DOHH2 (cell line): ENCODE data around the gene RUNX2.
A peak's percentile ranks its signal among the peaks of the same experiment; 100 is the strongest.

Source experiments
- H3F3A ChIP-seq: fragments of 200-600 bp; sonication (generic), shearing (Covaris generic); 2 replicates; pipeline ENCODE4 v1.6.0; 2016; ENCODE audit warnings: antibody characterized with exemption, mild to moderate bottlenecking; ENCODE audit not compliant: control insufficient read depth, insufficient read depth
- H3K27ac ChIP-seq: fragments of 200-600 bp; sonication (generic); 2 replicates; pipeline ENCODE4 v1.5.1; 2014; ENCODE audit warnings: low read depth, mild to moderate bottlenecking, low read length, moderate library complexity
- H3K27me3 ChIP-seq: fragments of 200-600 bp; sonication (generic); 2 replicates; pipeline ENCODE4 v1.6.1; 2014; ENCODE audit warnings: mild to moderate bottlenecking, low read length, mixed read lengths; ENCODE audit not compliant: control insufficient read depth
- H3K36me3 ChIP-seq: fragments of 200-600 bp; sonication (generic); 2 replicates; pipeline ENCODE4 v1.6.1; 2014; ENCODE audit warnings: mild to moderate bottlenecking, low read length, moderate library complexity, mixed read lengths; ENCODE audit not compliant: control insufficient read depth
- H3K4me1 ChIP-seq: fragments of 200-600 bp; sonication (generic); 2 replicates; pipeline ENCODE4 v1.6.1; 2014; ENCODE audit warnings: mild to moderate bottlenecking, low read length, mixed read lengths; ENCODE audit not compliant: control insufficient read depth
- H3K4me2 ChIP-seq: fragments of 200-600 bp; sonication (generic); 2 replicates; pipeline ENCODE4 v1.6.0; 2014; ENCODE audit warnings: mild to moderate bottlenecking, low read length, moderate library complexity
- H3K4me3 ChIP-seq: fragments of 200-600 bp; sonication (generic); 2 replicates; pipeline ENCODE4 v1.5.1; 2014; ENCODE audit warnings: mild to moderate bottlenecking, low read length, mixed read lengths
- H3K79me2 ChIP-seq: fragments of 200-600 bp; sonication (generic); 2 replicates; pipeline ENCODE4 v1.6.1; 2014; ENCODE audit warnings: mild to moderate bottlenecking, low read length, mixed read lengths; ENCODE audit not compliant: control insufficient read depth
- H3K9me2 ChIP-seq: fragments of 200-600 bp; sonication (generic); replicated peaks from 2 replicates; pipeline ENCODE4 v1.6.1; 2014; ENCODE audit warnings: mild to moderate bottlenecking, low read length, mixed read lengths; ENCODE audit not compliant: control insufficient read depth
- H3K9me3 ChIP-seq: fragments of 200-600 bp; sonication (generic); 2 replicates; pipeline ENCODE4 v1.6.1; 2014; ENCODE audit warnings: antibody characterized with exemption, low read length, mixed read lengths; ENCODE audit not compliant: control insufficient read depth, insufficient read depth
- H4K20me1 ChIP-seq: fragments of 200-600 bp; sonication (generic); 2 replicates; pipeline ENCODE4 v1.6.0; 2014; ENCODE audit warnings: low read depth, mild to moderate bottlenecking, antibody characterized with exemption, low read length, moderate library complexity; ENCODE audit not compliant: control insufficient read depth, insufficient read depth
- CTCF ChIP-seq: fragments of 200-600 bp; sonication (generic); IDR thresholded peaks from one replicate; pipeline ENCODE4 v1.5.1; 2014; ENCODE audit warnings: antibody characterized with exemption, mild to moderate bottlenecking, low read depth, low read length; ENCODE audit not compliant: poor library complexity, severe bottlenecking
- EZH2phosphoT487 ChIP-seq: fragments of 200-600 bp; sonication (generic); IDR thresholded peaks from 2 replicates; pipeline ENCODE4 v1.6.1; 2017; ENCODE audit warnings: borderline replicate concordance, mild to moderate bottlenecking, antibody characterized with exemption, low read length, moderate library complexity, mixed read lengths

Gene RUNX2

GRCh38 chr6:45371924-45372573, 43.9 kb downstream of the RUNX2 start:
- Histone ChIP-seq H3K4me1 (peaks cover 16% of the 10 kb centered on the region), H3K9me3 (no peaks in the 10 kb centered on the region), H3K9me2 (no peaks in the 10 kb centered on the region), H3K4me3 (no peak overlapping the region), H3K4me2 (no peak overlapping the region), H3K27me3 (no peaks in the 10 kb centered on the region), H3K36me3 (no peaks in the 10 kb centered on the region), H3F3A (no peaks in the 10 kb centered on the region), H3K79me2 (peaks cover 18% of the 10 kb centered on the region), H3K27ac (no peak overlapping the region), H4K20me1 (no peaks in the 10 kb centered on the region)
- TF ChIP-seq EZH2phosphoT487 = no peak
- TF ChIP-seq CTCF = no peak

- H3K9me3 ChIP-seq = no peaks in the 10 kb centered on the region
- H3K79me2 ChIP-seq = peaks cover 25% of the 10 kb centered on the region
- no peaks in the 10 kb centered on the region for H3K9me2 ChIP-seq
- no peak overlapping the region for H3K27ac ChIP-seq
- H3K4me2 ChIP-seq = peak overlapping the region; percentile 69; the same call in 1 of the 2 replicates
- H3K4me3 ChIP-seq = no peak overlapping the region
- no peaks in the 10 kb centered on the region for H3K36me3 ChIP-seq
- TF ChIP-seq CTCF (no peak), EZH2phosphoT487 (no peak)
- no peaks in the 10 kb centered on the region for H3F3A ChIP-seq
- H4K20me1 ChIP-seq = no peaks in the 10 kb centered on the region
- peaks cover 33% of the 10 kb centered on the region for H3K4me1 ChIP-seq
- H3K27me3 ChIP-seq = no peaks in the 10 kb centered on the region
Observed at GRCh38 chr6:45375449-45375848, 47.3 kb downstream of the RUNX2 start.

GRCh38 chr6:45376310-45377042, 48.3 kb downstream of the RUNX2 start:
- no peak for TF ChIP-seq CTCF
- Histone ChIP-seq H3K4me2 (peak overlapping the region; percentile 69), H3K4me1 (peaks cover 36% of the 10 kb centered on the region), H3K79me2 (peaks cover 25% of the 10 kb centered on the region), H3K4me3 (peak overlapping the region; percentile 95), H3K27me3 (no peaks in the 10 kb centered on the region), H3K9me2 (no peaks in the 10 kb centered on the region), H3K9me3 (no peaks in the 10 kb centered on the region), H3K27ac (peak overlapping the region; percentile 83), H3F3A (no peaks in the 10 kb centered on the region), H3K36me3 (no peaks in the 10 kb centered on the region), H4K20me1 (no peaks in the 10 kb centered on the region)
